Esophagus squamous epithelium (tissue), 4 donors: ENCODE data around the gene OR4K2.

ENCODE experiments used
- POLR2A ChIP-seq, 4 donors: fragments of 450-650 bp; IDR thresholded peaks; one replicate each; pipeline ENCODE4 v1.6.1; 2017; ENCODE audit warnings: antibody characterized with exemption in 4 of 4, mild to moderate bottlenecking in 4 of 4, moderate library complexity in 3 of 4
- TF ChIP-seq, protein P1 (sequence below), 6 experiments: fragments of 450-650 bp in 4 of 6; fragments of 200-600 bp in 2 of 6; sonication (generic) in 2 of 6; IDR thresholded peaks; one replicate each; pipeline ENCODE4 v1.5.1; 2016 to 2019; ENCODE audit warnings: antibody characterized with exemption in 6 of 6, mild to moderate bottlenecking in 4 of 6, moderate library complexity in 4 of 6

DNA sequence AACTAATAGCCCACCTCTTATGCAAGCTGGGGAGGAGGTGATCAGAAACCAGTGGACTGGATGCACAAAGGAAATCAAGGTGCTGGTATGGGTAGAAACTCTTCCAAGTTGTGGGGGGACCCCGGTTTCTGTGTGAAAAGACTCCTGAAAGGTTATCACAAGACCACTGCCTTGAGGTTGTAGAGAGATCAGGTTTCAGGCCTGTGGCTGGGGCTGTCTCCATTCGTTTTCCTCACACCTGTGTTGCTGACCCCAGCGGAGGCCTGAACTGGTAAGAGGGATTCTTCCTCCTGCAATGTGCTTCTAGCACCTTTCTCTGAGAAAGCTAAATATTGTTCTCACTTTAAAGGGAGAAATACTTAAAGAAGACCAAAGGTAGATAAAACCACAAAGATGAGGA, 36.2 kb downstream of the OR4K2 start:
- TF ChIP-seq, protein P1, sequence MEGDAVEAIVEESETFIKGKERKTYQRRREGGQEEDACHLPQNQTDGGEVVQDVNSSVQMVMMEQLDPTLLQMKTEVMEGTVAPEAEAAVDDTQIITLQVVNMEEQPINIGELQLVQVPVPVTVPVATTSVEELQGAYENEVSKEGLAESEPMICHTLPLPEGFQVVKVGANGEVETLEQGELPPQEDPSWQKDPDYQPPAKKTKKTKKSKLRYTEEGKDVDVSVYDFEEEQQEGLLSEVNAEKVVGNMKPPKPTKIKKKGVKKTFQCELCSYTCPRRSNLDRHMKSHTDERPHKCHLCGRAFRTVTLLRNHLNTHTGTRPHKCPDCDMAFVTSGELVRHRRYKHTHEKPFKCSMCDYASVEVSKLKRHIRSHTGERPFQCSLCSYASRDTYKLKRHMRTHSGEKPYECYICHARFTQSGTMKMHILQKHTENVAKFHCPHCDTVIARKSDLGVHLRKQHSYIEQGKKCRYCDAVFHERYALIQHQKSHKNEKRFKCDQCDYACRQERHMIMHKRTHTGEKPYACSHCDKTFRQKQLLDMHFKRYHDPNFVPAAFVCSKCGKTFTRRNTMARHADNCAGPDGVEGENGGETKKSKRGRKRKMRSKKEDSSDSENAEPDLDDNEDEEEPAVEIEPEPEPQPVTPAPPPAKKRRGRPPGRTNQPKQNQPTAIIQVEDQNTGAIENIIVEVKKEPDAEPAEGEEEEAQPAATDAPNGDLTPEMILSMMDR (IDR thresholded peaks at IDR 0.05): no peak
- TF ChIP-seq POLR2A (IDR thresholded peaks at IDR 0.05): no peak
